Caco-2 (cell line): ENCODE data around the gene PARD3. TPM values are rescaled to one million over a fixed set of nuclear protein-coding genes. Genes with fewer than 3 reads are reported as not detected.

Experiments
- BruUV-seq: library from RNA; stranded (reverse); fragments of 400-500 nt; replicated peaks from 2 replicates; lab custom pipeline; 2021; lab: Mats Ljungman, UMichigan
- CTCF ChIA-PET: fragments of 300-600 bp; sonication (Branson Sonifier 250); formaldehyde crosslinking; loops from one replicate; lab custom pipeline; 2022; ENCODE audit warnings: antibody characterized with exemption; lab: Charles Lee
- POLR2A ChIA-PET: fragments of 300-600 bp; sonication (Branson Sonifier 250); formaldehyde crosslinking; loops from one replicate; lab custom pipeline; 2022; ENCODE audit warnings: antibody characterized with exemption; lab: Charles Lee
- DNase-seq, 2 experiments: peaks; one replicate each; pipeline versions ENCODE4 v3.0.0 to v3.0.0-alpha.2; 2020 to 2022
- H3K27me3 ChIP-seq: replicated peaks from 2 replicates; pipeline ENCODE4 v1.6.0; 2011; ENCODE audit warnings: low read length; ENCODE audit not compliant: control insufficient read depth, insufficient read depth
- H3K36me3 ChIP-seq: 2 replicates; pipeline ENCODE4 v1.5.1; 2011; ENCODE audit warnings: low read length; ENCODE audit not compliant: control insufficient read depth, insufficient read depth
- H3K4me1 ChIP-seq: fragments of 250-450 bp; sonication (Bioruptor Pico); 2 replicates; pipeline ENCODE4 v1.5.1; 2020; ENCODE audit warnings: mild to moderate bottlenecking
- H3K4me3 ChIP-seq: 2 replicates; pipeline ENCODE4 v1.5.1; 2011; ENCODE audit warnings: low read depth, mild to moderate bottlenecking, control low read depth, low read length
- H3K9me3 ChIP-seq: fragments of 250-450 bp; sonication (Bioruptor Pico); 2 replicates; pipeline ENCODE4 v1.5.1; 2020; ENCODE audit warnings: mild to moderate bottlenecking, moderate library complexity
- H3K27ac Mint-ChIP-seq: one replicate; pipeline ENCODE4 v1.8.0; 2022; ENCODE audit warnings: mixed read lengths; ENCODE audit not compliant: unreplicated experiment
- H3K27me3 Mint-ChIP-seq: one replicate; pipeline ENCODE4 v1.8.0; 2022; ENCODE audit warnings: mixed read lengths; ENCODE audit not compliant: insufficient read depth, unreplicated experiment
- H3K36me3 Mint-ChIP-seq: one replicate; pipeline ENCODE4 v1.8.0; 2022; ENCODE audit warnings: mild to moderate bottlenecking, mixed read lengths; ENCODE audit not compliant: insufficient read depth, unreplicated experiment
- H3K4me1 Mint-ChIP-seq: one replicate; pipeline ENCODE4 v1.8.0; 2022; ENCODE audit warnings: low read depth, mixed read lengths; ENCODE audit not compliant: unreplicated experiment
- H3K4me3 Mint-ChIP-seq: one replicate; pipeline ENCODE4 v1.8.0; 2022; ENCODE audit warnings: mild to moderate bottlenecking, moderate library complexity, mixed read lengths; ENCODE audit not compliant: unreplicated experiment
- H3K9me3 Mint-ChIP-seq: one replicate; pipeline ENCODE4 v1.8.0; 2022; ENCODE audit warnings: mixed read lengths; ENCODE audit not compliant: unreplicated experiment
- intact Hi-C: fragments of 100-400 bp; cut with micrococcal nuclease; formaldehyde crosslinking; loops from one replicate; pipeline ENCODE4 v1.10.0; 2022; ENCODE audit not compliant: unreplicated experiment
- total RNA-seq: library from RNA; stranded (reverse); gene quantifications from 2 replicates; pipeline ENCODE4 v1.2.3, GENCODE V29; 2022
- TF ChIP-seq, protein P1 (sequence below), 2 experiments: fragments of 200-600 bp in 1 of 2; IDR thresholded peaks; 1 replicate in 1 of 2; 2 replicates in 1 of 2; pipeline versions ENCODE4 v1.5.1 to v1.8.0; 2011 to 2022; ENCODE audit warnings: antibody characterized with exemption in 1 of 2, control low read depth in 1 of 2, inconsistent platforms in 1 of 2, low read depth in 1 of 2, low read length in 1 of 2, mild to moderate bottlenecking in 1 of 2, moderate library complexity in 1 of 2; ENCODE audit not compliant: insufficient read depth in 1 of 2, severe bottlenecking in 1 of 2, unreplicated experiment in 1 of 2

The PARD3 gene
- total RNA-seq, 1 experiment from 2014 or later = 80.7 TPM

DNA sequence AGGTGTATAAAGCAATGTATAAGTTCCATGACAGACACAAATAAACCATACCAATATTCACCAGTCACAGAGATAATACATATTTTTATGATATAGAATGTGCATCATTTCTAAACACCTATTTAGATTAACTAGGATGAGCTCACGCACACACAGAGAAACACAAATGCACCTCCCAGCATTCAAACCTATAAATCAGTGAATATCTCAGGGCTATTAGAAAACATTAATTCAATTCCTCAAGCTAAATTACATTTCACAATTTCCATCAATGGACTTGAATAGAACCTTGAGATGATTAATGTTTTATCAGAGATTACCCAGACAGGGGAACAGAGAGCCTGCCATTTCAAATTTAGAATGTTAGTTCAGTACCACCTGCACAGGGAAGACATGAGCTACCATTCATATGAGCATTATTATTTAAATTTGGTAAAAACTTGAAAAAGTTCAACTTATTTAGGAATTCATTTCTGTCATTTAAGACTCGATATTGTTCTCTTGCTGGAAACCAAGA is 221.7 kb downstream of the PARD3 start:
- H3K36me3 ChIP-seq = no peaks in the 10 kb centered on the region
- H3K27me3 Mint-ChIP-seq = no peaks in the 10 kb centered on the region
- H3K36me3 Mint-ChIP-seq = peaks cover 8% of the 10 kb centered on the region
- DNase-seq = no peak
- H3K9me3 ChIP-seq = no peaks in the 10 kb centered on the region
- no peaks in the 10 kb centered on the region for H3K9me3 Mint-ChIP-seq
- peaks cover 4% of the 10 kb centered on the region for H3K4me1 Mint-ChIP-seq
- ChIA-PET POLR2A (no interaction called here), CTCF (no interaction called here)
- TF ChIP-seq, protein P1, sequence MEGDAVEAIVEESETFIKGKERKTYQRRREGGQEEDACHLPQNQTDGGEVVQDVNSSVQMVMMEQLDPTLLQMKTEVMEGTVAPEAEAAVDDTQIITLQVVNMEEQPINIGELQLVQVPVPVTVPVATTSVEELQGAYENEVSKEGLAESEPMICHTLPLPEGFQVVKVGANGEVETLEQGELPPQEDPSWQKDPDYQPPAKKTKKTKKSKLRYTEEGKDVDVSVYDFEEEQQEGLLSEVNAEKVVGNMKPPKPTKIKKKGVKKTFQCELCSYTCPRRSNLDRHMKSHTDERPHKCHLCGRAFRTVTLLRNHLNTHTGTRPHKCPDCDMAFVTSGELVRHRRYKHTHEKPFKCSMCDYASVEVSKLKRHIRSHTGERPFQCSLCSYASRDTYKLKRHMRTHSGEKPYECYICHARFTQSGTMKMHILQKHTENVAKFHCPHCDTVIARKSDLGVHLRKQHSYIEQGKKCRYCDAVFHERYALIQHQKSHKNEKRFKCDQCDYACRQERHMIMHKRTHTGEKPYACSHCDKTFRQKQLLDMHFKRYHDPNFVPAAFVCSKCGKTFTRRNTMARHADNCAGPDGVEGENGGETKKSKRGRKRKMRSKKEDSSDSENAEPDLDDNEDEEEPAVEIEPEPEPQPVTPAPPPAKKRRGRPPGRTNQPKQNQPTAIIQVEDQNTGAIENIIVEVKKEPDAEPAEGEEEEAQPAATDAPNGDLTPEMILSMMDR (IDR thresholded peaks at IDR 0.05; ENCODE audit: insufficient read depth in 1 of 2, low read depth in 1 of 2, low read length in 1 of 2, severe bottlenecking in 1 of 2, unreplicated experiment in 1 of 2) = no peak
- no peaks in the 10 kb centered on the region for H3K4me1 ChIP-seq
- no peak overlapping the region for H3K4me3 ChIP-seq
- H3K4me3 Mint-ChIP-seq = no peak overlapping the region
- H3K27ac Mint-ChIP-seq = no peak overlapping the region
- H3K27me3 ChIP-seq = no peaks in the 10 kb centered on the region
- no TSS peak for BruUV-seq
- intact Hi-C loops = no loop called here

DNA sequence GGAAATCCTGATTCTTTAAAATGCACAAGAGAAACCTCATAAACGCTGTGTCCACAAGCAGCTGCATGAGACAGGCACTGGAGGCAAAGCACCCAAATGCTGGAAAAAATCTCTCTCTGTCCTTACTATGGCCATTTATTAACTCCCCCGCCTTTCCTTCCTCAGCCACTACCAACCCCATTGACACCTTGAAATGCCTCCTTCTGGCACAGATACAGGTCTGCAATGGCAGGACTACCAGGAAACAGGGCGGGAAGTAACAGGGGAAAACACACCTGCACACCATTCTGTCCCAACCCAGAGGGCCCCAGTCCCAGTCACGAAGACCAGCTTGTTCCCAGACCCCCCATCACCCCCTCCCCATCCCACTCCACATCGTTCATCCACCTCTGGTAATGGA is 224.3 kb downstream of the PARD3 start:
- Mint-ChIP-seq H3K36me3 (peaks cover 10% of the 10 kb centered on the region), H3K4me1 (peaks cover 7% of the 10 kb centered on the region), H3K27me3 (no peaks in the 10 kb centered on the region), H3K4me3 (no peak overlapping the region), H3K27ac (no peak overlapping the region), H3K9me3 (no peaks in the 10 kb centered on the region)
- H3K4me1 ChIP-seq = no peaks in the 10 kb centered on the region
- H3K4me3 ChIP-seq = no peak overlapping the region
- intact Hi-C loops = no loop called here
- H3K27me3 ChIP-seq = no peaks in the 10 kb centered on the region
- TF ChIP-seq, protein P1 (IDR thresholded peaks at IDR 0.05; ENCODE audit: insufficient read depth in 1 of 2, low read depth in 1 of 2, low read length in 1 of 2, severe bottlenecking in 1 of 2, unreplicated experiment in 1 of 2) = no peak
- CTCF ChIA-PET = no interaction called here
- no TSS peak for BruUV-seq
- POLR2A ChIA-PET = no interaction called here
- no peaks in the 10 kb centered on the region for H3K9me3 ChIP-seq
- no peaks in the 10 kb centered on the region for H3K36me3 ChIP-seq
- no peak for DNase-seq

DNA sequence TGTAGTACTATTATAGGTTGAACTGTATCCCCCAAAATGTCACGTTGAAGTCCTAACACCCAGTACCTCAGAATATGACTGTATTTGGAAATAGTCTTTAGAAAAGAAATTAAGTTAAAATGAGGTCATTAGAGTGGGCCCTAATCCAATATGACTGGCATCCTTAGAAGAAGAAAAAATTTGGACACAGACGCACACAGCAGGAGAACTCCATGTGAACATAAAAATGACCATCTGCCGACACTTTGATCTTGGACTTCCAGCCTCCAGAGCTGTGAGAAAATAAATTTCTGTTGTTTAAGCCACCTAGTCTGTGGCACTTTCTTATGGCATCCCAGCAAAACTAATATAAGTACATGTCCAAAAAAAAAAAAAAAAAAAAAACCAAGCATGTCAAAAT is 225.8 kb downstream of the PARD3 start:
- no peaks in the 10 kb centered on the region for H3K4me1 ChIP-seq
- H3K36me3 Mint-ChIP-seq = peaks cover 10% of the 10 kb centered on the region
- H3K27ac Mint-ChIP-seq = no peak overlapping the region
- no peaks in the 10 kb centered on the region for H3K27me3 ChIP-seq
- H3K27me3 Mint-ChIP-seq = no peaks in the 10 kb centered on the region
- CTCF ChIA-PET = no interaction called here
- H3K9me3 Mint-ChIP-seq = no peaks in the 10 kb centered on the region
- POLR2A ChIA-PET = no interaction called here
- H3K4me3 Mint-ChIP-seq = no peak overlapping the region
- BruUV-seq = no TSS peak
- H3K36me3 ChIP-seq = no peaks in the 10 kb centered on the region
- H3K4me1 Mint-ChIP-seq = peaks cover 7% of the 10 kb centered on the region
- TF ChIP-seq, protein P1 (IDR thresholded peaks at IDR 0.05; ENCODE audit: insufficient read depth in 1 of 2, low read depth in 1 of 2, low read length in 1 of 2, severe bottlenecking in 1 of 2, unreplicated experiment in 1 of 2) = no peak
- intact Hi-C loops = no loop called here
- no peak overlapping the region for H3K4me3 ChIP-seq
- DNase-seq = no peak
- no peaks in the 10 kb centered on the region for H3K9me3 ChIP-seq
